Hematopoietic multipotent progenitor cell treated with erythropoietin and hydrocortisone succinate and interleukin-3 and kit ligand, for 8 days (in vitro differentiated cells): Measurements from ENCODE around the gene PDCD2L.
A peak's percentile ranks its signal among the peaks of the same experiment; 100 is the strongest.
"Not testable (repeated sequence)": the region's sequence is repeated elsewhere in the genome, so short reads cannot be mapped to it uniquely, and the experiment has no call there.

Experiments
- DNase-seq: peaks from one replicate; pipeline ENCODE4 v3.0.0-alpha.2; 2015

Gene PDCD2L, protein sequence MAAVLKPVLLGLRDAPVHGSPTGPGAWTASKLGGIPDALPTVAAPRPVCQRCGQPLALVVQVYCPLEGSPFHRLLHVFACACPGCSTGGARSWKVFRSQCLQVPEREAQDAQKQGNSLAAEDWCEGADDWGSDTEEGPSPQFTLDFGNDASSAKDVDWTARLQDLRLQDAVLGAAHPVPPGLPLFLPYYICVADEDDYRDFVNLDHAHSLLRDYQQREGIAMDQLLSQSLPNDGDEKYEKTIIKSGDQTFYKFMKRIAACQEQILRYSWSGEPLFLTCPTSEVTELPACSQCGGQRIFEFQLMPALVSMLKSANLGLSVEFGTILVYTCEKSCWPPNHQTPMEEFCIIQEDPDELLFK

GRCh38 chr19:34404109-34404909 lies at the start of gene PDCD2L:
Gene PDCD2L, plus strand, starts transcription at chr19:34404399. Its CDS starts 32 bp downstream, at chr19:34404431.
- DNase-seq: peak; percentile 94

- DNase-seq: no peak
Measured at GRCh38 chr19:34355201-34355600, 49.0 kb upstream of the PDCD2L start.

- DNase-seq: no peak
Measured at GRCh38 chr19:34356875-34357274, 47.3 kb upstream of the PDCD2L start.

GRCh38 chr19:34357431-34357830 lies 46.8 kb upstream of the PDCD2L start:
- no peak for DNase-seq

DNA sequence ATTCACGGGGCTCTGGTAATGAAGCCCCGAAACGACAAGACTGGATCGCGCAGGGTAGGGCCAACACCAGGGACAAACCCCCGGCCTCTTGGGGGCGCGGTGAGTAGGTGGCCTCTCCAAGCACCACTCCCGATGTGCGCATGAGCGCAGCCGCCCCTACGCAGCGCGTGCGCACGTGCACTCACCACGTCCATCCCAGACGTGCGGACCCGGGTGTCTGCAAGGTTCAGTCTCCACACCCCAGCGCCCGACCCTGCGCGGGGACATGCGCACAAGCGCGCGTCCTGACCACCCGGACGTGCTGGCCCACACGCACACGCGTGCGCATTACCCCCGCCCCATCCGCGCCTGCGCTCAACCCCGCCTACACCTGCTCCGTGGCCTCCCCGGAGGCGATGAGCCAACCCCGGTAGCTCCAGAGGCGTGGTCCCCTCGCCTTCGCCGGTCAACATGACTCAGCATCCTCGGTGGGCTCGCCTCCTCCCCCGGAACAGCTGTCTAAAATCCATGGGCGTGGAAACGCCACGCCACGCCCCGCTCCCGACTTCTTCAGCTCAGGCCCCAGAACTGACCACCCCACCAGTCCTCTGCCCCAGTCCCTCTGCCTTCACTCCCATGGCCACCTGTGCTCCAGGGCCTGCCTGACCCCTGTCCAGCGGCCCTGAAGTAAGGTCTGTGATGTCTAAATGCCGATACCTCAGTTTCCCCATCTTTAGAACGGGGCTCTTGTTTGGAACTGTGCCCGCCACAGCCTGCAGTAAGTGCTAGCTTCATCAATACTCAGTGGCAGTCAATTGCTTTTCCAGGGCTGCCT lies 44.9 kb upstream of the PDCD2L start:
- peak; percentile 96 for DNase-seq

- no peak for DNase-seq
Measured at GRCh38 chr19:34359954-34360315, 44.3 kb upstream of the PDCD2L start.

- no peak for DNase-seq
Measured at GRCh38 chr19:34360354-34360909, 43.8 kb upstream of the PDCD2L start.

DNA sequence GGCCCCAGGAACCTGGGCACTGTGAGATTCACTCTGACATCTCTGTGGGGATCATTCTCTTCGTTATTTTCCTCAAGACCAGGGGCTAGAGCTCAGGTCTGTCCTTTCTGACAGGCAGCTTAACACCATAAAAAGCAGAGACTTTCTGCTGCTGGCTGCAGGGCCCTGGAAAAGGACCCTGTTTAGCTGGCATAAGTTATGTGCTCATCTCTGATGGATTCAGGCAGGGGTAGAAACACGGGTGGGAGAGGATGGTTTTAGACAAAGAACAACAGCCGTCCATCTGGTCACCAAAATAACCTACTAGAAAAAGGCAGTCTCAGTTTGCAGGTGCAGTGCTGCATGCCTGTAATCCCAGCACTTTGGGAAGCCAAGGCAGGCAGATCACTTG lies 41.5 kb upstream of the PDCD2L start:
- no peak for DNase-seq

GRCh38 chr19:34363094-34363493 lies 41.1 kb upstream of the PDCD2L start:
- DNase-seq: no peak

DNA sequence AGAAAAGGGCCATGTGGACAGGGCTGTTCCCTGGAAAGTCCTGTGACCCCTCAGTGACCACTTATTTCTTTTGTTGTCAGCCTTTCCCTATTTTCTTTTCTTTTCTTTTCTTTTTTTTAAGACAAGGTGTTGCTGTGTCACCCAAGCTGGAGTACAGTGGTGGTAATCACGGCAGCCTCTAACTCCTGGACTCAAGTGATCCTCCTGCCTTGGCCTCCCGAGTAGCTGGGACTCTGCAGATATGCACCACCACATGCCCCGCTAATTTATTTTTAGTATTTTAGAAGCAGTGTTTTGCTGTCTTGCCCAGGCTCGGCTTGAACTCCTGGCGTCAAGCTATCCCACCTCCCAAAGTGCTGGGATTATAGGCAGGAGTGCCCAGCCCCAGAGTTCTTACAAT lies 40.3 kb upstream of the PDCD2L start:
- DNase-seq: no peak

DNA sequence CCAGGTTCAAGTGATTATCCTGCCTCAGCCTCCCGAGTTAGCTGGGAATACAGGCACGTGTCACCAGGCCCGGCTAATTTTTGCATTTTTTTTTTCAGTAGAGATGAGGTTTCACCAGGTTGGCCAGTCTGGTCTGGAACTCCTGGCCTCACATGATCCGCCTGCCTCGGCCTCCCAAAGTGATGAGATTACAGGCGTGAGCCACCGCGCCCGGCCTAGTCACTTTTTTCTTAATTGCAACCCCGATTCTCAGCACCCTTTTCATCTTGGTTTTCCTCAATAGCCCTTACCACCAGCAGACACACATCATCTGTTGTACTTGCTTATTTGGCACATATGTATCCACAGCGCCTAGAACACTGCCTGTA lies 39.8 kb upstream of the PDCD2L start:
- no peak for DNase-seq

- peak; percentile 53 for DNase-seq
Measured at GRCh38 chr19:34364830-34365462, 39.3 kb upstream of the PDCD2L start, which contains the start of gene GPI. Gene GPI, plus strand, starts transcription at chr19:34365196. Its CDS starts 71 bp downstream, at chr19:34365267.

DNA sequence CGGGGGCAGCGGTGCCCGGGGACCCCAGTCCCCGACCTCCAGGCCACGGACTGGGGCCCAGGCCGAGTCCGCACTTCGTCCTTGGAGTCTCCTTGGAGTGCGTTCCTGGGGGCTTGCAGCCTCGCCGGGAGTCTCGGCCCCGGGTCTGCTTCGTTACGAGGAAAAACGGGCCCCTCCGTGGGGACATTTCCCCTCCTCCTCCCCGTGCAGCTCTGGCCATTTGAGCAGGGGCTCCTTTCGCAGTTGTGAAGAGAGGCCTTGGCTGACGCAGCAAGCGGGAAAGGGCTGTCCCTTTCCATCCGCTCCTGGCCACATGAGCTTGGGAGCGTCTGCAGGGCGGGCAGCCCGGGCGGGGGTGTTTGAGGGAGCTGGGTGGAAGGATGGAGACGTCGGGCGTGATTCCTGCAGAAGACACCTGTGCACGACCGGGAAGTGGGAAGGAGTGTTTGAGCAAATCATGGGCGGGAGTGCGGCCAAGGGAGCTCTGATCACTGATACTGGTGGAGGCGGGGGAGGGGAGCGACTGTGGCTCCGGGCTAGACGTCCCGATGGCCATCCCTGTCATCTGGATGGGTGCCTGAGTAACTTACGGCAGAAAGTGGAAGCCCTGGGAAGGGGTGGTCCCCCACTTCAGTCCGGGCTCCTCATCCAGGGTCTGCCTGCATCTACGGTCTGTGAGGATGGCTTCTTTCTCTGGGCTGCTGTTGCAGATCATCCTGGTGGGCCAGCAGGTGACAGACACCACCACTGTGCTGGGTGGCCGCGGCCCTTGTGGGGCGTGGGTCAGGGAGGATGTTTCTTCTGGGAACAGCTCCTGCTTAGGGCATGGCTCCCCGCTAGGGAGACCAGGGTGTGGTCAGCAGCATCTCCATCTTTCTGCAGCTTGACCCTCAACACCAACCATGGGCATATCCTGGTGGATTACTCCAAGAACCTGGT lies 38.5 kb upstream of the PDCD2L start:
- DNase-seq: peak; percentile 27

DNA sequence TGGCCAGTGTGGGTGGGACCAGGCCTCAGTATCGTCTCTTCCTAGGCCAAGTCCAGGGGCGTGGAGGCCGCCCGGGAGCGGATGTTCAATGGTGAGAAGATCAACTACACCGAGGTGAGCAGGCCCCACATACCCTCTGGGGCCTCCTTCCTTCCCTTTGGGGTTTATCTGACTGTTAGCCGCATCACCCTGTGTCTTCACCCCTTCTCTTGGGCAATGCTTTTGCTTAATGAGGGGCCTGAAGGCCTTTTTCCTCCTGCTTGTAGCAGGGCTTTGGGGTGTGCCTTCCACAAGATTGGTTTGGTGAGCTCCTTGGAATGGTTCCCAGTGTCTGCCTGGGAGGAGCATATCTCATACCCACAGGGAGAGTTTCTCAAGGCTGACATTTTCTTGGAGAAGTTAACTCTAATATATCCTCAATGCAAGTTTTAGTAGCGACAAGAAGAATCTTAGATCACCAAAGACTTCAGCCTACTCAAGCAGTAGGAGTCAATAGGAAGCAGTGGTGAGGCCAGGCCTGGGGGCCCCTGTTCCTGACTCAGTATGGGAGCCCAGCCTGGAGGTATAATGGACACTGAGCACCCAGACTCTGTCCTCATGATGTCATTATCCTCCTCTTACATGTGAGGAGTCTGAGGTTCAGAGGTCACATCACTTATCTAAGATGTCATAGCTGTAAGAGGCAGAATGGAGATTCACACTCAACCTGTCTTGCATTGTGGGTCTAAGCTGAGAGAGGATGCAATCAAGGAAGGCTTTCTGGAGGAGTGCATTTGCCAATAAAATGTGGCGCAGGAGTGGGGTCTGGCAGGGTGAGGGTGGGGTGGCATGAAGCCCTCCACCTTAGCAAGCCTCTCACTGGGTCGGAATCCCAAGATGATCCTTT lies 37.2 kb upstream of the PDCD2L start:
- DNase-seq: peak; percentile 88

- no peak for DNase-seq
Measured at GRCh38 chr19:34367624-34367957, 36.6 kb upstream of the PDCD2L start.

- no peak for DNase-seq
Measured at GRCh38 chr19:34368338-34368737, 35.9 kb upstream of the PDCD2L start.

DNA sequence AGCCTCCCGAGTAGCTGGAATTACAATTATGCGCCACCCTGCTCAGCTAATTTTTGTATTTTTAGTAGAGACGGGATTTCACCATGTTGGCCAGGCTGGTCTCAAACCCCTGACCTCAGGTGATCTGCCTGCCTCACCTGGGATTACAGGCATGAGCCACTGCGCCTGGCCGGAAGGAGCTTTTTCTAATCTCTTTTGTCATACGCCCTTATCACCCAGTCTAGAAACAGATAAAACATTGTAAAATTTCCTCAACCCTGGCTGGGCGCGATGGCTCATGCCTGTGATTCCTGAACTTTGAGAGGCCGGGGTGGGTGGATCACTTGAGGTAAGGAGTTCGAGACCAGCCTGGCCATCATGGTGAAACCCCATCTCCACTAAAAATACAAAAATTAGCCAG lies 35.0 kb upstream of the PDCD2L start:
- DNase-seq: not testable (repeated sequence)

DNA sequence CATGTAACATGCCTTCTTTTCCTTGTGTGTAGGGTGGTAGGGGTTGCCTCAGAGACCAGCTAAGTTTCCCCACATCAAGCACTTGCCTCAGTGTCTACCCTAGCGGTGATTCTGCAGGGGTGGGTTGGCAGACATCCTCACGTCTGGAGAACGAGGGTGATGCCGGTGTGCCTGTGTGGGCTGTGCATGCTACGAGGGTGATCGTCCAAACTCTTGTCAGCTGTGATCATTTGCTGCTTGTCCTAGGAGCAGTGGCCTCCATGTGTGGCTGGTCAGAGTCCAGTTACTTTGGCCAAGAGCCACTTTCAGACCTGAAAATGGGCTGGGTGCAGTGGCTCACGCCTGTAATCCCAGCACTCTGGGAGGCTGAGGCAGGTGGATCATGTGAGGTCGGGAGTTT lies 34.1 kb upstream of the PDCD2L start:
- no peak for DNase-seq

- DNase-seq: peak; percentile 68
Measured at GRCh38 chr19:34370983-34371382, 33.2 kb upstream of the PDCD2L start.

DNA sequence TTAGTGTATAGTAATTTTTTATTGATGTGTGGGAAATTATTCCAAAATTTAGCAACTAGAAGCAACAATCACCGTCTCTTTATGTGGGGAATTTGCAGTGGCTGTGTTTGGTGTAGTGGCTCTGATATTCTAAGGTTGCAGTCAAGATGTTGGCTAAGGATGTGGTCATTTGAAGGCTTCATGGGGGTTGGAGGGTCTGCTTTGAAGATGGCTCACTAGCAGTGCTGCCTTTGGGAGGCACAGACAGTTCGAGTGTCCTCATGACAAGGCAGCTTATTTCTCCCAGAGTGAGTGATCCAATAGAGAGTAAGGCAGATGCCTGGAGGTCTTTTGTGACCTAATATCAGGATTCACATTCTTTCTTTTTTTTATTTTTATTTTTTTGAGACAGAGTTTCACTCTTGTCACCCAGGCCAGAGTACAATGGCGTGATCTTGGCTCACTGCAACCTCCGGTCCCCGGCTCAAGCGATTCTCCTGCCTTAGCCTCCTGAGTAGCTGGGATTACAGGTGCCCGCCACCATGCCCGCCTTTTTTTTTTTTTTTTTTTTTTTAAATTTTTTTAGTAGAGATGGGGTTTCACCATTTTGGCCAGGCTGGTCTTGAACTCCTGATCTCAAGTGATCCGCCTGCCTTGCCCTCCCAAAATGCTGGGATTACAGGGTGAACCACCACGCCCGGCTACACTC lies 30.5 kb upstream of the PDCD2L start:
- DNase-seq: no peak
